DMS153 (cell line): ENCODE results near the gene MYH3.

Experiments
- DNase-seq: peaks from one replicate; lab custom pipeline; 2025; lab: John Stamatoyannopoulos, UW

Gene MYH3

DNA sequence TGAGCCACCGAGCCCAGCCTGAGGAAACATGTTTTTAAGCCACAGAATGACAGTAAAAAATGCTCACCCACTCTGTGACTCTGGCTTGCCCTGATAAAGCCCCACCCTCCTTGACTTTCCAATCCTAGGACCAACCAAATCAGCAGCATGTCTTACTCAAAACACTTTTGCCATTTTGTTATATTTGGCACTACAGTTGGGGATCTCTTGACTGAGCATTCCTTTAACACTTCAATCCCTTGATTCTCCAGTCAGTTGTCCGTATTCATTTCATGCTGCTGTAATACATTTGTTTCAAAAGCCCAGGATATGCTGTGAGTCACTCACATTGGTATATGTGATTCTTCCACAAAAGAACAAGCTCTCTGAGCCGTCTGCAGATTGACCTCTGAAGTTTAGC, 8.2 kb downstream of the MYH3 start:
- no peak for DNase-seq

DNA sequence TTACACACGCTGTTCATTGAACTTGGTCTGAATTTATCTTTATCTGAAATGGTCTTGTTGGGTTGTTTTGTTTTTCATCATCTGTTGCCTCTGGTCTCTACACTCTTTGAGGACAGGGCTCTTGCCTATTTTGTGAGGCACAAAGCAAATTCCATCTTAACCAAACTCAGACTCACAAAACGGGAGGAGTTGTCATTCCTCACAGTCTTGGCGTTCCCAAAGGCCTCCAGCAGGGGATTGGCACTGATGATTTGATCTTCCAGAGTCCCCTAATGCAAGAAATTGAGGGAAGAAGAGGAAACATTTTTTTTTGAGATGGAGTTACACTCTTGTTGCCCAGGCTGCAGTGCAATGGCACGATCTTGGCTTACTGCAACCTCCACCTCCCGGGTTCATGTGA, 8.7 kb downstream of the MYH3 start:
- no peak for DNase-seq

DNA sequence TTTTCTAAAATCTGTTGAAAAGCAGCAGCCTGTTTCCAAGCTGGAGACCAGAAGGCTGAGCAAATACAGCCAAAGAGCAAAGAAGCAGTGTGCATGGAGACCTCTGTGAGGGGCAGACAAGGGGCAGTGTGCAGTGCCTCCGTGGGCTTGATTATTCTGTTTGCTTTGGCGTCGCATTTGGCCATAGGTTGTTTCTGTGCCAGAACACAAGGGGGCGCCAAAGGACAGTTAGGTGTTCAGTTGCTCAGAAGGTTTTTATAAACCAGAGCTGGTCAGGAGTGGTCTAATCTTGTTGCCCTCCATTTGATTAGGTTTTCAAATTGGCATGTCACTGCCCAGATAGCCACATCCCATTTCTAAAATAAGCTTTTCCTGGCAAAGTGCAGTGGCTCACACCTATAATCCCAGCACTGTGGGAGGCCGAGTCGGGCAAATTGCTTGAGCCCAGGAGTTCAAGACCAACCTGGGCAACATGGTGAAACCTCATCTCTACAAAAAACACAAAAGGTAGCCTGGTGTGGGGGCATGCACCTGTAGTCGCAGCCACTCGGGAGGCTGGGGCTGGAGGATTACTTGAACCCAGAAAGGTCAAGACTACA, 10.6 kb downstream of the MYH3 start:
- DNase-seq: peak; percentile 2

GRCh38 chr17:10640475-10640874, 16.6 kb downstream of the MYH3 start:
- no peak for DNase-seq

- no peak for DNase-seq
These were observed 19.0 kb downstream of the MYH3 start for GRCh38 chr17:10638151-10638550.

GRCh38 chr17:10635290-10635689, 21.8 kb downstream of the MYH3 start:
- DNase-seq: no peak

GRCh38 chr17:10633738-10634379, 23.2 kb downstream of the MYH3 start:
- DNase-seq: no peak

DNA sequence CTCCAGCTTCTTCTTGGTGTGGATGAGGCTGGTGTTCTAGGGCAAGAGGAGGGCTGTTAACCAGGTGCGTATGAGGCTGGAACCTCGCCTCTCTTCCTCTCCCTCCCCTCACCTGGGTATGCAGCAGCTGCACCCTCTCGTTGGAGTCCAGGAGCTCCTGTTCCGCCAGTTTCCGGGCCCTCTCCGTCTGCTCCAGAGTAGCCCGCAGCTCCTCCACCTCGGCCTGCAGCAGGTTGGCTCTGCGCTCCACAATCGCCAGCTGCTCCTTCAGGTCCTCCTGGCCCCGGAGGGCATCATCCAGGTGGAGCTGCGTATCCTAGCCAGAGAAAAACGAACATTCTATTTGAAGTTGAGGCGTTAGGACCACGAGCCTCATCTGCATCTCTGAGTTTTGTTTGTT, 25.4 kb downstream of the MYH3 start:
- DNase-seq: no peak

- DNase-seq: no peak
These were observed 25.9 kb downstream of the MYH3 start for GRCh38 chr17:10631048-10631700.

DNA sequence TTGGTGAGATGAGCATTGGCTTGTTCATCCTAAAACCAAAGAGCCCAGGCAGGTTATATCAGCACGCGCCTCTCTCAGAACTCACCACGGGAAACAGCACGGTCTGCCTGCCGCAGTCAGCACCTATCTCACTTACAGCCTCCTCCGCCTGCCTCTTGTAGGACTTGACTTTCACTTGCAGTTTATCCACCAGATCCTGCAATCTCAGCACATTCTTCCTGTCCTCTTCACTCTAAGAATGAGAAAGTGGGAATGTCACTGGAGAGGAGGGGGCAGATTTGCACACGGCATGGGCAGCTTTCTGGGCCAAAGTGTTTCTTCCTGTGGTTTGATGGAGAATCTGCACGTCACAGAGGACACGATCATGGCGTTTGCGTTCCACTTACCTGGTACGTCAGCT, 27.4 kb downstream of the MYH3 start:
- no peak for DNase-seq

- no peak for DNase-seq
These were observed 28.4 kb downstream of the MYH3 start for GRCh38 chr17:10628756-10629155.

DNA sequence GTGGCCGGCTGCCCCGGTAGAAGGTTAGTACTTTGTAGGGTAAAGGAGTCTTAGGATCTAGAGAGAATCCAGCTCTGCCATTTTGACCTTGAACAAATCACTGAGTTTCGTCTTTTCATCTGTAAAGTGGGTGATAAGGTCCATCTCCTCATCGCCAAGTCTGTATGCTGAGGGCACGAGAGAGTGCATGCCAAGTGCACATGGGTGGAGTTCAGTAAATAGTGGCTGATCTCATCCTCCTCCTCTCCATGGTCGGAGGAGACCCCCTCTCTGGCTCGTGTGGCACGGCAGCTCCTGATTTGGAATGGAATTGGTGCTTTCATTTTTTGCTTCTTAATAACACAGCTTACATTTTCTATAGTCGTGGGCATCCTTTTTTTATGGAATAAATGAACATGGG, 30.7 kb downstream of the MYH3 start:
- no peak for DNase-seq

DNA sequence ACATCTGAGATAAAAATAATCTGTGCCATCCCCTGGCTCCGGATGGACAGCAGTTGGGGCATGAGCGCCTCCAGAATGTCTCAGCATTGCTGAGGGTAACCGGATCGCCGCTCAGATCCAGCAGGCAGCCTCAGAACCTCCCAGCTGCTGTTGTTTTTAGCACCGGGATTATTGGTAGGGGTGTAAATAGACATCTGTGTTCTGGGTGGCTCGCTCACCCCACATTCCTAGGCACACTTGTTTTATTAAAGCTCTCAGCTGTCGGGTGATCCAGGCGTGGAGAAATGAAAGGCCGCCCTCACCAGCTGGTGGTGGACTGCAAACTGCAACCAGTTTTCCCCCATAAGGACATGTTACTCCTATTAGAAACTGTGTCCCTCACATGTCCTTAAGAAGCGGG, 32.1 kb downstream of the MYH3 start:
- DNase-seq: no peak

DNA sequence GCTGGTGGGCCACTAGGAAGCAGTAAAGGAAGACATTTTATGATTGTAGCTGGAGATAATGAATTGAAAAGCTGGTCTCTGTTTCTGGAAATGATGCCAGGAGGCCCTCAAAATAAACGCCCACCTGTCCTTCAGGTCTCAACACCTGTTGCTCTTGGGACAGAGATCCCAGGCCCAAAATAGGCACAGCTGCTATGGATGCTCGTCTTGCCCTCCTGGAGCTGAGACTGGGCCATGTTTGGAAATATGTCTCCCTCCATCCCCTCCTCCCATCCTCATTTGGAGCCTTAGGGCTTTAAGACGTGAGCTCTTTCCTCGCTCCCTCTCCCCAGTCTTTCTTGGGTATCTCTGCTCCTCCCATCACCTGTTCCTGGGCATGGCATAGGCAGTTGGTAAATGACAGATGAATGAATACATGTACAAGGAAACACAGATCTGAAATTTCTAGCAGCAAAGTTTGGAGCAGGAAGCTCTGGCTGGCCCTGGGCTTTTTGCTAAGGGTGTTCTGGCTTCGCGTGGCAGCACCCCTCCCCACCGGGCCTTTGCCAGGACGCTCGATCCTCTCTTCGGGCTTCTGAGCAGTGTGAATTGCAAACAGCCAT, 33.3 kb downstream of the MYH3 start:
- no peak for DNase-seq

- DNase-seq: no peak
These were observed 34.3 kb downstream of the MYH3 start for GRCh38 chr17:10622617-10623485.

DNA sequence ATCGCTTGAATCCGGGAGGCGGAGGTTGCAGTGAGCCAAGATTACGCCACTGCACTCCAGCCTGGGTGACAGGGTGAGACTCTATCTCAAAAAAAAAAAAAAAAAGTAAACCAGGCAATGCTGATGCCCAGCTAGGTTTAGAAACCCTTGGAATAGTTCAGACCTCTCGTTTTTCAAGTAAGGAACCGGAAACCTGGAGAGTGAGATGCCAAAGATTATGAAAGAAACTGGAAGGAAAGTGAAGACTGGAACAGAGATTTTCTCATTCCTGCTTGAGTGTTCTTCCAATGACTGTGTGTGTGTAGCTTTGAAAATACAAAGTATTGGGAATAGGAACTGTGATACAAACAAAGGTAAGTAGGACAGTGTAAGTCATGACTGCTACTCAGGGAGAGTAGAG, 35.7 kb downstream of the MYH3 start:
- DNase-seq: no peak

GRCh38 chr17:10620823-10621222, 36.3 kb downstream of the MYH3 start:
- no peak for DNase-seq

- DNase-seq: no peak
These were observed 38.9 kb downstream of the MYH3 start for GRCh38 chr17:10618202-10618635.

- DNase-seq: no peak
These were observed 40.0 kb downstream of the MYH3 start for GRCh38 chr17:10617120-10617505.

DNA sequence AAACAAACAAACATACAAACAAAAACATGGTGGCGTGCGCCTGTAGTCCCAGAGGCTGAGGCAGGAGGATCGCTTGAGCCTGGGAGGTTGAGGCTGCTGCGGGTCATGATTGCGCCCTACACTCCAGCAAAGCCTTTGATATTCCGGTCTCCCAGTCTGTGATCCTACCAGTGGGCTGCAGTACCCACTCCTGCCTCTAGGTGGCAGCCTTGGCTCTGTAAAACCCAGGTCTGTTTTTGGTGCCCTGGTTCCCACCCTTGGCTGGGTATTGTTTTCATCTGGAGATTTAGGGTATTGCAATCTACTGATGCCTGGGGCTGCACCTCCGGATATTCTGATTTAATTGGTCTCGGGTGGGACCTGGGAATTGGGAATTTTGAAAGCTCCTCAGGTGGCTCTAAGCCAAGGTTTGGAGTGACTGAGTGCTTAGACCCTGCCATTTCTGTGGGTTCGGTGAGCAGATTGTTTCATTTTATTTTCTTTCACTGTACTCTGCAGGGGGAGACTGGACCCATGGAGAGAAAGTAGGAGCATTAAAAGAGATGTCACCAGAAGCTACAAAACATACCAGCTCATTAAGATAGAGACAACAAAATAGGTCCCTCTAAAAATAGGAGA, 40.5 kb downstream of the MYH3 start:
- no peak for DNase-seq

- DNase-seq: no peak
These were observed 42.5 kb downstream of the MYH3 start for GRCh38 chr17:10614536-10615155.
